GM12891 (cell line): ENCODE data around the gene PHEX.

ENCODE experiments used
- DNase-seq: peaks from one replicate; pipeline ENCODE4 v3.0.0; 2011; ENCODE audit warnings: low spot score; ENCODE audit not compliant: insufficient read length
- FAIRE-seq: peaks from 2 replicates; lab custom pipeline; 2011; peaks lifted over from hg19 to GRCh38; lab: Jason Lieb, UNC
- PAX5 ChIP-seq: IDR thresholded peaks from 2 replicates; pipeline ENCODE4 v1.6.1; 2011; ENCODE audit warnings: low read length, moderate library complexity, mild to moderate bottlenecking; ENCODE audit not compliant: insufficient read depth, severe bottlenecking
- POLR2A ChIP-seq: IDR thresholded peaks from 2 replicates; pipeline ENCODE4 v1.6.1; 2011; ENCODE audit warnings: low read depth, low read length, control low read depth
- POLR2AphosphoS5 ChIP-seq: IDR thresholded peaks from 2 replicates; pipeline ENCODE4 v1.6.1; 2011; ENCODE audit warnings: low read depth, low read length, control low read depth
- POU2F2 ChIP-seq: IDR thresholded peaks from 2 replicates; pipeline ENCODE4 v1.6.1; 2011; ENCODE audit warnings: low read depth, mild to moderate bottlenecking, control low read depth, low read length, moderate library complexity
- SPI1 ChIP-seq: IDR thresholded peaks from 2 replicates; pipeline ENCODE4 v1.6.1; 2011; ENCODE audit warnings: low read depth, low read length, control low read depth
- TAF1 ChIP-seq: IDR thresholded peaks from 2 replicates; pipeline ENCODE4 v1.6.1; 2011; ENCODE audit warnings: low read depth, low read length, control low read depth

PHEX gene

DNA sequence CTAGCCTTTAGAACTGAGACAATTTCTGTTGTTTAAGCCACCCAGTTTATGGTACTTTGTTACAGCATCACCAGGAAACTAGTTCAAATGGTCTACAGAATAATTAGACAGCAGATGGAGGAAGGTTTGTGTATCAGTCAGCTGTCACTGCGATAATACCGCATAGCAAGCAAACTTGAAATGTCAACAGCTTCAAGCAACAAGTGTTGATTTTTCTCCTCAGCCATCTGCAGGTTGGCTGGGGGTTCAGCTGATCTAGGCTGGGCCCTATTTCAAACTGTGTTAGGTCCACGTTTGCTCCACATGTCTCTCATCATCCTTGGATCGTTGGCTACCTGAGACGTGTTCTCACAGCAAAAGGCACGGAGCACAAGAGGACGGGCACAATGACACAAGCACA, 19.2 kb upstream of the PHEX start:
- DNase-seq: no peak
- TF ChIP-seq PAX5: no peak
- TF ChIP-seq POLR2AphosphoS5: no peak
- TF ChIP-seq POLR2A: no peak
- no peak for TF ChIP-seq TAF1
- TF ChIP-seq POU2F2: no peak
- no peak for TF ChIP-seq SPI1
- no peak for FAIRE-seq

DNA sequence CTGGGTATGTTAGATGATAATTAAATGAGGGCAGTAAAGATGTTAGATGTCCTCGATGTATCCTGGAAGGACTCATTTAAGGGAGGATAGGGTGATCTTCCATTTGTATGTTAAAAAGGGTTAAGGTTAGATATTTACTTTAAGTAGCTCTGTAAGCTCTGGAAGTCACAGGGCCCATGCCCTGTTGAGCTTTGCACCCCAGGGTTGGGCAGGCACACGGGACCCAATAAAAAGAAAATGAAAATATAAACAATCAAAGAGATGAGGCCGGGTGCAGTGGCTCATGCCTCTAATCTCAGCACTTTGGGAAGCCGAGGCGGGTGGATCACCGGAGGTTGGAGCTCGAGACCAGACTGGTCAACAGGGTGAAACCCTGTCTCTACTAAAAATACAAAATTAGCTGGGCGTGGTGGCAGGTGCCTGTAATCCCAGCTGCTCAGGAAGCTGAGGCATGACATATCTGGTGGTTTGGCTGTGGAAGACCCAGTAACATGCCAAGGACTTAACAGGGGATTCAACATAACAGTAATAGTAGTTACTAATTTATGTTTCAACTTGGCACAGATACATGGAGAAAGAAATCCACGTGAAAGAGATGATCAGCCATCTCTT, 16.9 kb upstream of the PHEX start:
- DNase-seq (no peak), FAIRE-seq (no peak)
- no peak for TF ChIP-seq POLR2AphosphoS5
- TF ChIP-seq POU2F2: no peak
- TF ChIP-seq PAX5: no peak
- TF ChIP-seq TAF1: no peak
- no peak for TF ChIP-seq POLR2A
- no peak for TF ChIP-seq SPI1

DNA sequence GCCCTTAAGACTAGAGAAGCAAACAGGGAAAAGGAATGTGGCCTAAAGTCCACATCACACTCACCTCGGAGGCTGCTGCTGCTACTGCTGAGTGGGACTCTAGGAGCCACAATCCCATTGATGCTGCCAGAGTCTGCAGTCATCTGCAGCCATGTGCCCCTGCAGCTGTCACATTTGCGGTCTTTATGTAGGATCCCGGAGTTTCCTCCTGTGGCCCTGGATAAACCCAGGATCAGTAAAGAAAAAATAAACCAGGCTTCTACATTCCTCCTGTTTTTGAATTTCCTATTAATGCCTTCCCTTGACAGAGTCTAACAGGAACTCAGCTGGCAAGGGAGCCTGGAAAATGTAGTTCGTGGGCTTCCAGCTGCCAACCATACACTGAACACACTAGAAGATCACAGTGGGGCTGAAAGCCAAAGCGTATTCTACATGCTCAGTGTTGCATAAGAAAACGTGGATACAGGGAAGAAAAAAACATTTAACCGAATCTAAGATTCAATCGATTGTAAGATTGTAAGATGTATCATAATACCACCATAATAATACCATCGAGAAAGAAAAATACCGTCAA, 10.3 kb upstream of the PHEX start:
- DNase-seq (no peak), FAIRE-seq (no peak)
- TF ChIP-seq TAF1 (no peak), POLR2A (no peak), SPI1 (no peak), PAX5 (no peak), POLR2AphosphoS5 (no peak), POU2F2 (no peak)

DNA sequence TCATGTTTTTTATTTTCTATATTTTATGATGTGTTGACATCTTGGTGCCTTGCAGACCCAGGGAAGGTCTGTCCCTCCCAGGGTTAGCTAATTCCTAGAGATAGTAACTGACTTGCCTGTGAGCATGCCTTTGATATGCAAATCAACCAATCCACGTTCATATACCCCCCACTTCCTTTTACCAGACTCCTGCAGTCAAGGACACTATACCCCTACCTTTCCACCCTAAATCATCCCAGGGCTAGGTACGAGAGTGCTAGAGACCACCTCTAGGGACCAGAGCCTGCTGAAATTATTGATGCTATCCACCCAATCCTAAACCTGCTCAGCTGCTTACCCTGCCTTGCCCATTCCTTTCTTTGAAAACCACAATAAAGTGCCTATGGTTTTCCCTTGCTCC, 7.5 kb upstream of the PHEX start:
- no peak for TF ChIP-seq POLR2AphosphoS5
- no peak for TF ChIP-seq POU2F2
- TF ChIP-seq TAF1: no peak
- no peak for TF ChIP-seq POLR2A
- no peak for FAIRE-seq
- DNase-seq: no peak

DNA sequence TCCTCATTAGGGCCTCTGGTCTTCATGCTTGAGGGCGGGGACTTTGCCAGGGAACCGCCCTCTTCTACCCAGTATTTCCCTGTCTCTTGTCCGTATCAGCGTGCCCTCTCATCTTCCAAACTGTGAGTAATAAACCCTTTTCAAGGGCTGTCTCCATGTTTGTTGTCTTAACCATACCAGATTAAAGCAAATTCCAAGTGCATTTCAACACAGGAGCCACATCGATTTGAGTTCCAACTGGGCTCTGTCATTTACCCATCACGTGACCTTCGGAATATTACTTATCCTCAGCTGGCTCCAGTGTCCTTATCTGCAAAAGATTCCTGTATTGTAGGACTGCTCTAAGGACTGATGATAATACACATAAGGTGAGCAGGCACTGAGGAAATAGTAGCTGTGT, 6.4 kb upstream of the PHEX start:
- no peak for FAIRE-seq

DNA sequence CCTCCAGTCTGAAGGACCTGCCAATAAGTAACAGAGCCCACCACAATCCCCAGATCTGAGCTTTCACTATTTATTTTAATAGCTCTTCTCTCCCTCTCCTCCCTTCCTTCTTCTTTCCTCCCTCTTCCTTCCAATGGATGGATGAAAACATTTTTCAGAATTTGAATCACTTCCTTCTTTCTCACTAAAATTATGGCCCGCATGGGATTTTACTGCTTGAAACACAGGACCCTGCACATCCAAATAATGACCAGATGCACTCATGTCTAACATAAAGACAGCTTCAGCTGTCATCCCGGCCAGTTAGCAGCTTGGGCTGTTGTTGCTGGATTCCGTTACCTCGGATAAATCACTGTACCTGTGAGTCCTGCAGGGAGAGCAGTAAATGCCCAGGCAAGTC, 5.4 kb upstream of the PHEX start:
- no peak for DNase-seq
- FAIRE-seq: no peak
- TF ChIP-seq POLR2AphosphoS5 (no peak), SPI1 (no peak), POLR2A (no peak), POU2F2 (no peak), TAF1 (no peak), PAX5 (no peak)

More for the DNA sequence above, 6.4 kb upstream of the PHEX start:
- TF ChIP-seq POLR2A (no peak), SPI1 (no peak), POU2F2 (no peak), PAX5 (no peak), POLR2AphosphoS5 (no peak), TAF1 (no peak)
- no peak for DNase-seq

DNA sequence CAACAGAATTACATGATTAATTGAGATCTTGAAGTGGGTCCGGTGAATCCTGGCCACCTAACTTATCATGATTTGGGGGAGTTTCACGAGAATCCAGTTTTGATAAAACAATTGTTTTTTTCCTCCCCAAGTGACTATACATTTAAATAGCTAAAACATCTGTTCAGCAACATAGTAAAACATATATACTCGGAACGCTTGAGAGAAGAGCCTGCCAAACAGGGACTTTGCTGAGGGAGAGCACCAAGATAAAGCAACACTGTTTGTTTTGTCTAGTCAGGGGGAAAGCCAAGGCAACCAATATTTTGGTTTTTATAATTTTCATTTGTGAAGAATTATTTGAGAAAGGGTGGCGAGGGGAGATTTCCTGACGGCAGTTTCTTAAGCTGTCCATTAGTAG, 381 bp downstream of the PHEX start:
- TF ChIP-seq SPI1 (no peak), POU2F2 (no peak), POLR2A (no peak), POLR2AphosphoS5 (no peak)
- FAIRE-seq: no peak
- no peak for DNase-seq

DNA sequence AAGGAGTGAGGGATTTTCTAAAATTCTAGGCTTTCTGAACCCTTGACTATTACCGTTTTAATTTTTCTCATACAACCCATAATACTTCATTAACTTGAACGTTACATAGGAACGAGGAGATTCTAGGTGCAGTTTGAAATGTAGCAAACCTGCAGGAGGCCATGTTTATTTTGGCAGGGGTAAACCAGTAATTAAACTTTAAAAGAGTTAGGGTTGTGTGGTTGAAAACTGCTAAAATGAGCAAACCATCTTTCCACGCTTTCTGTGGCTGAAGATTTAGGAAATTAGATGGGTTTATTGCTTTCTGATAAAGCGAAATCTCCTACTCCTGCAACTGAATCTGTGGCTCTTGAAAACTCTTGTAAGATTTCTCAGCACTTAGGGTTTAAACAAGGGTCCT, 1.7 kb downstream of the PHEX start:
- DNase-seq: no peak
- TF ChIP-seq TAF1: no peak
- TF ChIP-seq PAX5: no peak
- no peak for TF ChIP-seq POU2F2
- no peak for TF ChIP-seq SPI1
- TF ChIP-seq POLR2AphosphoS5: no peak
- FAIRE-seq: no peak

DNA sequence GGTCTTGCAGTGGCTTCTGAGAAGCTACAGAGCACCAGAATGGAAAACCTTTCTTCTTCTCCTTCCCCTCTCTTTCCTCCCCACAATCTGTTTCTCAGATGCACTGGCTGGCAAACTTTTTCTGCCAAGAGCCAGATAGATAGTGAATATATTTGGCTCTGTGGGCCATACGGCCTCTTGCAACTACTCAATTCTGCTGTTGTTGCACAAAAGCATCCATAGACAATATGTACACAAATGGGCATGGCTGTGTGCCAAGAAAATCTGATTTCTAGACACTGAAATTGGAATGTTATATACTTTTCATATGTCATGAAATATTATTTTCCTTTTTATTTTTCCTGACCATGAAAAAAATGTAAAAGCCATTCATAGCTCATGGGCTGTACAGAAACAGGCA, 3.1 kb downstream of the PHEX start:
- TF ChIP-seq POLR2AphosphoS5 (no peak), SPI1 (no peak), TAF1 (no peak), PAX5 (no peak)
- no peak for FAIRE-seq
- no peak for DNase-seq

DNA sequence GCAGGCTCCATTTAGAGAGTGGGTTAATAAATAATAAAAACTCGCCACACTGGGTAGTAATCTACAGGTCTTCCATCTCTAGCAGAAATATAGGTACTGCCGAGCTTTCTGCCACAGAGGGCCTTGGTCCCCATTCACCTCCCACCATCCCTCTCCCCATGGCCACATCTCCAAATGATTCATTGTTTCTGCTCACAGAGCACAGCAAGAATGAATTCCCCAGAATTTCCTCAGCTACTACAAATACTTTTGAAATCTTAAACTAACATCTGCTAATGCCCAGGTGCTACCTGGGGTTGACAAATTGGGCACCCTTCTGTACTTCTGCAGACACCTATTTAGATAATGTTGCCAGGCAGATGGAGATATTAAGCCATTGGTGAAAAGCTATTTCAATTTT, 5.1 kb downstream of the PHEX start:
- no peak for FAIRE-seq
- DNase-seq: no peak
- TF ChIP-seq POLR2A: no peak
- TF ChIP-seq SPI1: no peak
- TF ChIP-seq POLR2AphosphoS5: no peak
- no peak for TF ChIP-seq POU2F2
- no peak for TF ChIP-seq TAF1
- TF ChIP-seq PAX5: no peak
